Gastroesophageal sphincter (tissue), 3 donors: ENCODE data around the gene LBP.

Experiments used
- CTCF ChIP-seq, 4 experiments: fragments of 200-600 bp in 2 of 4; fragments of 450-650 bp in 2 of 4; sonication (generic) in 1 of 4; IDR thresholded peaks; one replicate each; pipeline ENCODE4 v1.5.1; 2017 to 2019; ENCODE audit warnings: antibody characterized with exemption in 4 of 4, mild to moderate bottlenecking in 2 of 4, moderate library complexity in 2 of 4
- EP300 ChIP-seq: sonication (generic); formaldehyde crosslinking; IDR thresholded peaks from one replicate; pipeline ENCODE4 v1.6.1; 2017; ENCODE audit warnings: antibody characterized with exemption, mild to moderate bottlenecking
- POLR2A ChIP-seq, 2 donors: fragments of 450-650 bp; IDR thresholded peaks; one replicate each; pipeline ENCODE4 v1.6.1; 2017; ENCODE audit warnings: antibody characterized with exemption in 2 of 2, mild to moderate bottlenecking in 2 of 2, moderate library complexity in 1 of 2
- POLR2AphosphoS5 ChIP-seq: sonication (generic); formaldehyde crosslinking; IDR thresholded peaks from one replicate; pipeline ENCODE4 v1.6.1; 2017; ENCODE audit warnings: antibody characterized with exemption

GRCh38 chr20:38420388-38421085 is 74.3 kb downstream of the LBP start:
- TF ChIP-seq CTCF (IDR thresholded peaks at IDR 0.05) = no peak
- no peak for TF ChIP-seq POLR2AphosphoS5
- TF ChIP-seq EP300 = no peak
- no peak for TF ChIP-seq POLR2A (IDR thresholded peaks at IDR 0.05)
